Muscle layer of colon (tissue), 2 donors: Measurements from ENCODE around the gene NFATC1.

Experiments
- H3K27ac ChIP-seq: one replicate; pipeline ENCODE4 v1.7.0; 2013; ENCODE audit warnings: low read depth, mild to moderate bottlenecking, low read length, moderate library complexity
- H3K27me3 ChIP-seq, 2 donors: one replicate each; pipeline ENCODE4 v1.7.0; 2013; ENCODE audit warnings: low read length in 2 of 2, mild to moderate bottlenecking in 2 of 2; ENCODE audit not compliant: insufficient read depth in 2 of 2, control insufficient read depth in 1 of 2
- H3K36me3 ChIP-seq: one replicate; pipeline ENCODE4 v1.7.0; 2013; ENCODE audit warnings: mild to moderate bottlenecking, low read length; ENCODE audit not compliant: insufficient read depth
- H3K4me1 ChIP-seq: one replicate; pipeline ENCODE4 v1.7.0; 2013; ENCODE audit warnings: mild to moderate bottlenecking, low read length; ENCODE audit not compliant: insufficient read depth
- H3K4me3 ChIP-seq, 2 donors: one replicate each; pipeline ENCODE4 v1.7.0; 2013; ENCODE audit warnings: low read length in 2 of 2, low read depth in 1 of 2, mild to moderate bottlenecking in 1 of 2, moderate library complexity in 1 of 2
- H3K9ac ChIP-seq: one replicate; pipeline ENCODE4 v1.7.0; 2013; ENCODE audit warnings: low read length
- H3K9me3 ChIP-seq: one replicate; pipeline ENCODE4 v1.7.0; 2013; ENCODE audit warnings: mild to moderate bottlenecking, low read length
- donor health status: abdominal sarcoma.
- donor health status: Adenocarcinoma of cecum.

Gene NFATC1

GRCh38 chr18:79422022-79422782, 26.5 kb downstream of the NFATC1 start:
- peaks cover 6% of the 10 kb centered on the region for H3K36me3 ChIP-seq
- H3K9me3 ChIP-seq = no peaks in the 10 kb centered on the region
- H3K9ac ChIP-seq = no peak overlapping the region
- H3K4me1 ChIP-seq = peaks cover 48% of the 10 kb centered on the region
- no peak overlapping the region for H3K27ac ChIP-seq
- no peaks in the 10 kb centered on the region for H3K27me3 ChIP-seq
- no peak overlapping the region for H3K4me3 ChIP-seq

DNA sequence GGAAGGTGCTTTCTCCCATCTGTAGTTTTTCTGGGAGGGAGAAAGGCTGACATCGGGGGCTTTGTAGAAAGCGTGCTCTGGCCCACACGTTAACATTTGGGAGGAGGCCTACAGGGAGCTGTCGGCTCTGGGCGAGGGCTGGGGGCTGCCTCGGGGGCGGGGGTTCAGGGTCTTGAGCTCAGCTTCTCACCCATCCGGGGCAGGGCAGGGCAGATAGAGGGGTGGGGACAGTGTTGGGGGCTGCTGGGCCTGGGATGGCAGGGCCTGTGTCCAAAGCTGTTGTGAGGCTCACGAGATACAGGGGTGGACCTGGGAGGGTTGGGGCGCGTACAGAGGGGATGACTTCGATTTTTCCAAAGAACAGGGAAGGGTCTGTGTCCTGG, 27.0 kb downstream of the NFATC1 start:
- H3K36me3 ChIP-seq = peaks cover 6% of the 10 kb centered on the region
- H3K9me3 ChIP-seq = no peaks in the 10 kb centered on the region
- H3K4me3 ChIP-seq = no peak overlapping the region
- H3K27me3 ChIP-seq = no peaks in the 10 kb centered on the region
- H3K27ac ChIP-seq = no peak overlapping the region
- no peak overlapping the region for H3K9ac ChIP-seq
- H3K4me1 ChIP-seq = peaks cover 48% of the 10 kb centered on the region

DNA sequence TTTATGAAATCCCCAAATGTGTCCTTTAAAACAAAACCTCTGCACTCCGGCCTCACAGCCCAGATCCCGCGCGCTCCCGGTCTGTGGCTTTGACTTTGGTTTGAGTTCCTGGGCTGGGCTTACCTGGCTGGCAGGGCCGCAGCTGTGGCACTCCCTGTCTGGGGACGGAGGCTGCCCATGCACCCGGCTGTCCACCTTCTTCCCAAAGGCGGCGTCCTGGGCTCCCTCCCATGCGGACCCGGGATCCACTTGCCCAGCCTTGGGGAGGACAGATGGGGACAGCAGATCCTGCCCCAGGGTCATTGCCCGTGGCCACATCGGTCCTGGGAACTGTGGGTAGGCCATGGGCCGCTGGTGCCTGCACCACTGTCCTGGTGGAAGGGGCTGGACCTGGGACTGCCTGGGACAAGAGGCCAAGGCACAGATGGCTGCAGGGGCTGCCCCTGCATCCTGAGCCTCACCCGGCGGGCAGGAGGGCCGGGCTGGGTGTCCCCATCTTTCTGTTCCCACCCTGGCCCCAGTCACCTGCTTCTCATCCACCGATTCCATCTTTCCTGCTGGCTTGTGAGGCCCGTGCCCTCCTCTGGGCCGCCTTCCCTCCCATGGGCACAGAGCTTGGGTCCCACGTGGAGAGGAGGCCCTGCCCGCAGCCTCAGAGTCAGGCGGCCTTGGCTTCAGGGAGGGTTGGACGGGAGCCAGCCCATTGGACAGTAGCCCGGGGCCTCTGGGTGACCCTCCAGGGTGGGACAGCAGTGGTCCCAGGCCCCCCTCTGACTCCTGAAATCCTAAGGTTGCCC, 27.7 kb downstream of the NFATC1 start:
- Histone ChIP-seq H3K9ac (no peak overlapping the region), H3K36me3 (peaks cover 6% of the 10 kb centered on the region), H3K4me1 (peaks cover 44% of the 10 kb centered on the region), H3K27me3 (no peaks in the 10 kb centered on the region), H3K4me3 (no peak overlapping the region), H3K27ac (no peak overlapping the region), H3K9me3 (no peaks in the 10 kb centered on the region)

GRCh38 chr18:79424008-79424565, 28.4 kb downstream of the NFATC1 start:
- no peaks in the 10 kb centered on the region for H3K27me3 ChIP-seq
- no peaks in the 10 kb centered on the region for H3K9me3 ChIP-seq
- no peak overlapping the region for H3K9ac ChIP-seq
- peaks cover 6% of the 10 kb centered on the region for H3K36me3 ChIP-seq
- H3K4me3 ChIP-seq = no peak overlapping the region
- H3K4me1 ChIP-seq = peaks cover 39% of the 10 kb centered on the region
- no peak overlapping the region for H3K27ac ChIP-seq

- Histone ChIP-seq H3K27ac (no peak overlapping the region), H3K9me3 (no peaks in the 10 kb centered on the region), H3K36me3 (peaks cover 6% of the 10 kb centered on the region), H3K27me3 (no peaks in the 10 kb centered on the region), H3K4me1 (peaks cover 39% of the 10 kb centered on the region), H3K4me3 (no peak overlapping the region), H3K9ac (no peak overlapping the region)
These were observed 29.3 kb downstream of the NFATC1 start for GRCh38 chr18:79424880-79425568.

DNA sequence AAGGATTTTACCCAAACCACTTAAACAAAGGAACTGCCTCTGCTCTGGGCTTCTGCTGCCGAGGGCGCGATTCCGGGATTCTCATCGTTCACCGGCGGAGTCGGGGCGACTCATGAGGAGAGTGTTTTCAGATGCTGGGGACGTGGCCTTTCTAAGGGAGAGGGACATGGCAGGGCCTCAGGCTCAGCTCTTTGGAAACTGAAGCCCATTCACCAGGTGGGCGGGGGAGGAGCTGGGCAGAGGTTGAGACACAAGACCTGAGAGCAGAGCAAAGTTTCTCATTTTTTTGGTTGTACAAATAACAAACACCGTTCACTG, 29.8 kb downstream of the NFATC1 start:
- H3K4me1 ChIP-seq = peaks cover 39% of the 10 kb centered on the region
- no peak overlapping the region for H3K27ac ChIP-seq
- no peak overlapping the region for H3K9ac ChIP-seq
- H3K27me3 ChIP-seq = no peaks in the 10 kb centered on the region
- H3K4me3 ChIP-seq = no peak overlapping the region
- no peaks in the 10 kb centered on the region for H3K9me3 ChIP-seq
- H3K36me3 ChIP-seq = peaks cover 6% of the 10 kb centered on the region

DNA sequence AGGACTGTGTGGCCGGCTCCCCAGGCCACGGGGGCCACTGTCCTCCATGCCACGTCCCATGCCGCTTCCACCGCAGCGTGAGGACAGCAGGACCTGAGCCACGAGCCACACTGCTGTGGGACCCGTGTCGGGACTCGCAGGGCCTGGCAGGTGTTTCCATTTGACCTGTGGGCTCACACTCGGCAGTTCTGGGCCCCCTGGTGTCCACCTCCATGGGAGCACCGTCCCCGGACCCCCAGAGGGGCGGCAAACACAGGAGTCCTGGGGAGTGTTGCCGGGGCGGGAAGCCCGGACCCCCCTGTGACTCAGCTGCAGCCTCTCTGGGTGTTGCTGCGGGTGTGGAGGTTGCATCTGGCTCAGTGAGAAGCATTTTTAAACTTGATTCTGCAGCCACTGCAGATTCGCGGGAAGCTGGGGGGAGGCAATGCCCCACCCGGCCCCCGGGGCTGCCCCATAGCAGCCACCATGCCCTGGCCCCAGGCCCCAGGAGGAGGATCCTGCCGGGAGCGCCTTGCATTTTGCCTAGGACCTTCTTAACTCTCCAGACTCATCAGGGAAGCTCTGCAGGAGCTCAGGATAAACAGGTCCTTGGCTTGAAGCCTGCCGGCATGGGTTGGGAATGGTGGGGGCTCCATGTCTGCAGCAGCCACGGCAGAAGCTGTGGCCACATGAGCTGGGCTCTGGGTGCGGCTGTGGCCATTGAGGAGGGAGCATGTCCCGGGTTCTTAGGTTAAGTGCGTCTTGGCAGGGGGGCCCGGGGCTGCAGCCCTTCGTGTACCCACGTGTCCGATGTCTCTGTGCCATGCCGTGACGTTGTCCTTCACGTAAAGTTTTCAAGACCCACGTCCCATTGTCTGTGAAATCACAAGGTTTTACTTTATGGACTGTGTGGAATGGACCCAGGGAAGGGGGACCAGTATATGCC, 30.9 kb downstream of the NFATC1 start:
- no peak overlapping the region for H3K27ac ChIP-seq
- H3K4me3 ChIP-seq = no peak overlapping the region
- no peaks in the 10 kb centered on the region for H3K27me3 ChIP-seq

GRCh38 chr18:79427368-79428225, 31.9 kb downstream of the NFATC1 start:
- Histone ChIP-seq H3K9ac (no peak overlapping the region), H3K27me3 (no peaks in the 10 kb centered on the region), H3K4me1 (peaks cover 28% of the 10 kb centered on the region), H3K27ac (no peak overlapping the region), H3K4me3 (no peak overlapping the region), H3K36me3 (no peaks in the 10 kb centered on the region), H3K9me3 (no peaks in the 10 kb centered on the region)

More for the DNA sequence above, 30.9 kb downstream of the NFATC1 start:
- H3K36me3 ChIP-seq = no peaks in the 10 kb centered on the region
- H3K4me1 ChIP-seq = peaks cover 36% of the 10 kb centered on the region
- no peak overlapping the region for H3K9ac ChIP-seq
- H3K9me3 ChIP-seq = no peaks in the 10 kb centered on the region

- H3K27ac ChIP-seq = no peak overlapping the region
- no peaks in the 10 kb centered on the region for H3K36me3 ChIP-seq
- H3K9me3 ChIP-seq = no peaks in the 10 kb centered on the region
- no peak overlapping the region for H3K9ac ChIP-seq
- peaks cover 21% of the 10 kb centered on the region for H3K4me1 ChIP-seq
- H3K27me3 ChIP-seq = no peaks in the 10 kb centered on the region
- H3K4me3 ChIP-seq = no peak overlapping the region
These were observed 32.6 kb downstream of the NFATC1 start for GRCh38 chr18:79428287-79428686.

- H3K4me3 ChIP-seq = no peak overlapping the region
- no peak overlapping the region for H3K9ac ChIP-seq
- peaks cover 12% of the 10 kb centered on the region for H3K4me1 ChIP-seq
- H3K9me3 ChIP-seq = no peaks in the 10 kb centered on the region
- H3K27ac ChIP-seq = no peak overlapping the region
- H3K36me3 ChIP-seq = no peaks in the 10 kb centered on the region
- H3K27me3 ChIP-seq = no peaks in the 10 kb centered on the region
These were observed 33.7 kb downstream of the NFATC1 start for GRCh38 chr18:79429381-79429780.
